Naive thymus-derived CD4-positive, alpha-beta T cell (primary cell): Measurements from ENCODE around the gene KDM6A. TPM values are rescaled to one million over a fixed set of nuclear protein-coding genes. Genes with fewer than 3 reads are reported as not detected.
A peak's percentile ranks its signal among the peaks of the same experiment; 100 is the strongest.

Source experiments
- ATAC-seq: fragments of 150-1000 bp; cut with Tn5 transposase; 2 replicates; pipeline ENCODE4 v1.10.0; 2021; ENCODE audit warnings: mild to moderate bottlenecking, moderate library complexity
- CTCF ChIA-PET: fragments of 350-600 bp; sonication (Branson Sonifier 250); formaldehyde crosslinking; loops from one replicate; lab custom pipeline; 2021; ENCODE audit warnings: antibody characterized with exemption; lab: Charles Lee
- POLR2A ChIA-PET: fragments of 350-600 bp; sonication (Branson Sonifier 250); formaldehyde crosslinking; loops from one replicate; lab custom pipeline; 2021; ENCODE audit warnings: antibody characterized with exemption, inconsistent platforms; lab: Charles Lee
- DNase-seq, 9 donors: peaks; one replicate each; pipeline versions ENCODE4 v3.0.0 to v3.0.0-alpha.2; 2020 to 2022; ENCODE audit warnings: mixed read lengths in 1 of 9
- H3K27ac ChIP-seq: one replicate; pipeline ENCODE4 v1.7.0; 2013; ENCODE audit warnings: mild to moderate bottlenecking, low read depth, low read length, moderate library complexity
- H3K27me3 ChIP-seq, 2 donors: one replicate each; pipeline ENCODE4 v1.7.0; 2013; ENCODE audit warnings: low read length in 2 of 2, mild to moderate bottlenecking in 2 of 2, moderate library complexity in 2 of 2; ENCODE audit not compliant: control insufficient read depth in 2 of 2, insufficient read depth in 2 of 2
- H3K36me3 ChIP-seq, 3 experiments: 1 replicate in 2 of 3; 2 replicates in 1 of 3; pipeline ENCODE4 v1.7.0; 2013; ENCODE audit warnings: low read length in 3 of 3, mild to moderate bottlenecking in 3 of 3, moderate library complexity in 1 of 3; ENCODE audit not compliant: insufficient read depth in 3 of 3, control insufficient read depth in 2 of 3
- H3K4me1 ChIP-seq, 2 donors: one replicate each; pipeline ENCODE4 v1.7.0; 2013; ENCODE audit warnings: low read length in 2 of 2, mild to moderate bottlenecking in 2 of 2, moderate library complexity in 1 of 2; ENCODE audit not compliant: control insufficient read depth in 2 of 2, insufficient read depth in 2 of 2
- H3K4me3 ChIP-seq: 2 replicates; pipeline ENCODE4 v1.7.0; 2013; ENCODE audit warnings: mild to moderate bottlenecking, low read length
- H3K9me3 ChIP-seq, 3 experiments: 1 replicate in 2 of 3; 2 replicates in 1 of 3; pipeline ENCODE4 v1.7.0; 2013; ENCODE audit warnings: low read length in 3 of 3; ENCODE audit not compliant: control insufficient read depth in 2 of 3
- H3K27ac Mint-ChIP-seq, 9 donors: one replicate each; pipeline ENCODE4 v1.8.0; 2020 to 2022; ENCODE audit warnings: mixed read lengths in 9 of 9, mild to moderate bottlenecking in 8 of 9, moderate library complexity in 5 of 9, inconsistent platforms in 2 of 9
- H3K27me3 Mint-ChIP-seq, 5 donors: one replicate each; pipeline ENCODE4 v1.8.0; 2021 to 2022; ENCODE audit warnings: mixed read lengths in 5 of 5, mild to moderate bottlenecking in 1 of 5
- H3K36me3 Mint-ChIP-seq, 5 donors: one replicate each; pipeline ENCODE4 v1.8.0; 2020 to 2022; ENCODE audit warnings: mixed read lengths in 5 of 5, mild to moderate bottlenecking in 3 of 5, inconsistent platforms in 1 of 5
- H3K4me1 Mint-ChIP-seq, 7 donors: one replicate each; pipeline ENCODE4 v1.8.0; 2020 to 2022; ENCODE audit warnings: mixed read lengths in 7 of 7, mild to moderate bottlenecking in 3 of 7, inconsistent platforms in 1 of 7
- H3K4me3 Mint-ChIP-seq, 10 donors: one replicate each; pipeline ENCODE4 v1.8.0; 2020 to 2022; ENCODE audit warnings: mild to moderate bottlenecking in 10 of 10, mixed read lengths in 10 of 10, moderate library complexity in 6 of 10, inconsistent platforms in 2 of 10
- H3K9me3 Mint-ChIP-seq, 11 donors: one replicate each; pipeline ENCODE4 v1.8.0; 2020 to 2022; ENCODE audit warnings: mixed read lengths in 11 of 11, mild to moderate bottlenecking in 4 of 11, inconsistent platforms in 1 of 11, moderate library complexity in 1 of 11
- intact Hi-C, 2 donors: fragments of 100-400 bp; cut with micrococcal nuclease; formaldehyde crosslinking; loops; one replicate each; pipeline ENCODE4 v1.15.1; 2023
- polyA plus RNA-seq, 2 donors: library from polyadenylated mRNA; unstranded; fragments of 300-500 nt; fragmentation: Illumina TruSeq; gene quantifications; one replicate each; pipeline ENCODE4 v1.2.3, GENCODE V29; 2021
- total RNA-seq, 6 experiments: library from RNA in 5 of 6; stranded (reverse) in 5 of 6; gene quantifications; 1 replicate in 5 of 6; 2 replicates in 1 of 6; pipeline ENCODE4 v1.2.3 and lab custom pipeline; 2021 to 2026

Gene KDM6A
- total and polyA plus RNA-seq, 7 experiments from 2014 or later = 17.9 to 55.6 (median 46.9) TPM

DNA sequence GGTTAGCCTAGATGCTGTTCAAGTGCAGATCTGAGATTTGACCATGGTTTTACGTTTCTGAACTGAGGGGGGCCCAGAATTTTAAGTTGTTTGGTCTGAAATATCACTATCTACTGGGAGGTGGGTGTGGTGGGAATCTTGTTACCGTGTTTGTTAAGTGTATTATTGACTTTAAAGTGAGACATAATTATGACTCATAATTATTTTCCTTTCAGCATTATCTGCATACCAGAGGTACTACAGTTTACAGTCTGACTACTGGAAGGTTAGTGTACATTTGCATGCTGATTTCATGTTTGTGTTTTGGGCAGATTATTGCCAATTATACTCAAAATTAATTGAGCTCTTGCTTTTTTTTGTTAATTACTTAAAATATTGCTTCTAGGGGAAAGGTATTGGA is 101.5 kb downstream of the KDM6A start:
- H3K27ac Mint-ChIP-seq = no peak overlapping the region
- Histone ChIP-seq H3K9me3 (peaks cover 0 to 9% (median 0%) of the 10 kb centered on the region in 3 experiments), H3K27me3 (no peaks in the 10 kb centered on the region), H3K4me1 (no peaks in the 10 kb centered on the region), H3K27ac (no peak overlapping the region), H3K36me3 (peaks cover 0 to 13% (median 0%) of the 10 kb centered on the region in 3 experiments), H3K4me3 (no peak overlapping the region)
- ATAC-seq (no peak), DNase-seq (no peak)
- POLR2A ChIA-PET = no interaction called here
- CTCF ChIA-PET = no interaction called here
- H3K4me1 Mint-ChIP-seq = peaks cover 13 to 70% (median 20%) of the 10 kb centered on the region in 7 donors
- H3K4me3 Mint-ChIP-seq = peak overlapping the region in 1 of 10 donors; percentile 4
- H3K36me3 Mint-ChIP-seq = peaks cover 11 to 95% (median 49%) of the 10 kb centered on the region in 5 donors
- peaks cover 0 to 81% (median 29%) of the 10 kb centered on the region in 11 donors for H3K9me3 Mint-ChIP-seq
- no peaks in the 10 kb centered on the region for H3K27me3 Mint-ChIP-seq
- intact Hi-C loops = no loop called here

- H3K27ac Mint-ChIP-seq = no peak overlapping the region
- CTCF ChIA-PET = no interaction called here
These were observed 102.8 kb downstream of the KDM6A start for GRCh38 chrX:44975666-44976263.

DNA sequence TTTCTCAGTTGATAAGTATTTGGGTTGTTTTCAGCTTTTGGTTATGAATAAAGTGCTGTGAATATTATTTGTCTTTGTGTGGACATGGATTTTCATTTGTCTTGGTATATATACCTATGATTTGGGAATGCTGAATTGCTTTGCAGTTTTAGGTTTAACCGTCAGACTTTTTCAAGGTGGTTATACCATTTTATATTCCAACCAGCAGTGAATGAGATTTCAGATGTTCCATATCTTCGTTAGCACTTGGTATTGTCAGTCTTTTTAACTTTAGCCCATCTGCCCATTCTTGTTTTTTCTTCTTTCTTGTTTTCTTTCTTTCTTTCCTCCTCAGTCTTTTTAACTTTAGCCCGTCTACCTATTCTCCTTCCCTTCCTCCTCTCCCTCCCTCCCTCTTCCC is 106.0 kb downstream of the KDM6A start:
- Histone ChIP-seq H3K4me1 (no peaks in the 10 kb centered on the region), H3K4me3 (no peak overlapping the region), H3K27me3 (no peaks in the 10 kb centered on the region), H3K36me3 (peaks cover 0 to 10% (median 0%) of the 10 kb centered on the region in 3 experiments), H3K9me3 (peaks cover 0 to 5% (median 0%) of the 10 kb centered on the region in 3 experiments), H3K27ac (no peak overlapping the region)
- ChIA-PET POLR2A (no interaction called here), CTCF (no interaction called here)
- intact Hi-C loops = no loop called here
- H3K4me1 Mint-ChIP-seq = peaks cover 7 to 62% (median 20%) of the 10 kb centered on the region in 7 donors
- no peak for ATAC-seq
- no peaks in the 10 kb centered on the region for H3K27me3 Mint-ChIP-seq
- H3K27ac Mint-ChIP-seq = peak overlapping the region in 2 of 9 donors; percentile 55 to 66
- H3K36me3 Mint-ChIP-seq = peaks cover 8 to 70% (median 34%) of the 10 kb centered on the region in 5 donors
- DNase-seq = no peak
- peak overlapping the region in 2 of 10 donors; percentile 31 to 47 for H3K4me3 Mint-ChIP-seq
- peaks cover 0 to 47% (median 12%) of the 10 kb centered on the region in 11 donors for H3K9me3 Mint-ChIP-seq

More at GRCh38 chrX:44975666-44976263, 102.8 kb downstream of the KDM6A start:
- DNase-seq (no peak), ATAC-seq (no peak)
- intact Hi-C loops = no loop called here
- Histone ChIP-seq H3K36me3 (peaks cover 0 to 10% (median 0%) of the 10 kb centered on the region in 3 experiments), H3K27me3 (no peaks in the 10 kb centered on the region), H3K4me3 (no peak overlapping the region), H3K9me3 (peaks cover 0 to 9% (median 0%) of the 10 kb centered on the region in 3 experiments), H3K27ac (no peak overlapping the region), H3K4me1 (no peaks in the 10 kb centered on the region)
- POLR2A ChIA-PET = interaction anchor here (0.6 kb wide), 1 partner anchor 22 kb away, joined by 3 read pairs; no protein-coding TSS in a partner anchor
- Mint-ChIP-seq H3K36me3 (peaks cover 11 to 91% (median 49%) of the 10 kb centered on the region in 5 donors), H3K27me3 (no peaks in the 10 kb centered on the region), H3K4me3 (no peak overlapping the region), H3K9me3 (peaks cover 0 to 72% (median 29%) of the 10 kb centered on the region in 11 donors), H3K4me1 (peaks cover 11 to 63% (median 22%) of the 10 kb centered on the region in 7 donors)

- Histone ChIP-seq H3K27ac (no peak overlapping the region), H3K27me3 (no peaks in the 10 kb centered on the region), H3K36me3 (peaks cover 0 to 7% (median 0%) of the 10 kb centered on the region in 3 experiments), H3K4me1 (no peaks in the 10 kb centered on the region), H3K4me3 (no peak overlapping the region), H3K9me3 (peaks cover 0 to 5% (median 0%) of the 10 kb centered on the region in 3 experiments)
- peaks cover 0 to 37% (median 8%) of the 10 kb centered on the region in 11 donors for H3K9me3 Mint-ChIP-seq
- ChIA-PET CTCF (no interaction called here), POLR2A (no interaction called here)
- H3K27ac Mint-ChIP-seq = no peak overlapping the region
- ATAC-seq (no peak), DNase-seq (no peak)
- peaks cover 8 to 63% (median 25%) of the 10 kb centered on the region in 5 donors for H3K36me3 Mint-ChIP-seq
- H3K4me1 Mint-ChIP-seq = peaks cover 3 to 53% (median 15%) of the 10 kb centered on the region in 7 donors
- H3K4me3 Mint-ChIP-seq = no peak overlapping the region
- intact Hi-C loops = no loop called here
- H3K27me3 Mint-ChIP-seq = no peaks in the 10 kb centered on the region
These were observed 107.4 kb downstream of the KDM6A start for GRCh38 chrX:44980403-44980802.

- H3K4me3 ChIP-seq = no peak overlapping the region
- Mint-ChIP-seq H3K27me3 (no peaks in the 10 kb centered on the region), H3K4me1 (peaks cover 3 to 54% (median 15%) of the 10 kb centered on the region in 7 donors), H3K4me3 (peak overlapping the region in 1 of 10 donors; percentile 11), H3K27ac (peak overlapping the region in 1 of 9 donors; percentile 4), H3K36me3 (peaks cover 7 to 61% (median 24%) of the 10 kb centered on the region in 5 donors), H3K9me3 (peaks cover 0 to 35% (median 6%) of the 10 kb centered on the region in 11 donors)
- H3K27me3 ChIP-seq = no peaks in the 10 kb centered on the region
- intact Hi-C loops = no loop called here
- DNase-seq (no peak), ATAC-seq (no peak)
- peaks cover 0 to 1% (median 0%) of the 10 kb centered on the region in 3 experiments for H3K9me3 ChIP-seq
- ChIA-PET POLR2A (no interaction called here), CTCF (no interaction called here)
- H3K36me3 ChIP-seq = peaks cover 0 to 3% (median 0%) of the 10 kb centered on the region in 3 experiments
- no peak overlapping the region for H3K27ac ChIP-seq
- H3K4me1 ChIP-seq = no peaks in the 10 kb centered on the region
These were observed 107.9 kb downstream of the KDM6A start for GRCh38 chrX:44980883-44981282.

DNA sequence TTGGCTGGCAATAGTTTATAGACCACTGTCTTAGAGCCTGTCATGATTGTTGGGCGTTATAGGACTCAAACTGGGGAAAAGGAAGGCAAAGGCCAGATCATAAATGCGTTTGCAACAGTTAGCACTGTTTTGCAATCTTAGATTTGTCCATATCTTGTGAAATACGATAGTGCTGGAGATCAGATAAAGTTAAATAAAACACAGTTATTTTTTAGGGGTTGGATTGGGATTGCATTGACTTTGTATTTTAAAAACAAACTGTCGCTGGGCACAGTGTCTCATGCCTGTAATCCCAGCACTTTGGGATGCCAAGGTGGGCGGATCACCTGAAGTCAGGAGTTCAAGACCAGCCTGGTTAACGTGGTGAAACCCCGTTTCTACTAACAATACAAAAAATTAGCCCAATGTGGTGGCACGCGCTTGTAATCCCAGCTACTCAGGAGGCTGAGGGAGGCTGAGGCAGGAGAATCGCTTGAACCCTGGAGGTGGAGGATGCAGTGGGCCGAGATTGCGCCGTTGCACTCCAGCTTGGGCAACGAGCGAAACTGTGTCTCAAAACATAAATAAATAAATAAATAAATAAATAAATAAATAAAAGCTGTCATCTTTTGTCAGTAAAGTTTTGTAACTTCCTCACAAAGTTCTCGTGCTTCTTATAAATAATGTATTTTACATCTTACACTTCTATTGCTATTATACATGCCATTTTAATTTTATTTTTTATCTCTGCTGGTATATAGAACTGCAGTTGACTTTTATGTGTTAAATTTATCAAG is 117.2 kb downstream of the KDM6A start:
- Histone ChIP-seq H3K36me3 (no peaks in the 10 kb centered on the region), H3K27me3 (no peaks in the 10 kb centered on the region), H3K4me1 (no peaks in the 10 kb centered on the region), H3K4me3 (no peak overlapping the region), H3K27ac (no peak overlapping the region), H3K9me3 (no peaks in the 10 kb centered on the region)
- ChIA-PET CTCF (no interaction called here), POLR2A (no interaction called here)
- Mint-ChIP-seq H3K4me3 (peak overlapping the region in 3 of 10 donors; percentile 13 to 44 (median 20)), H3K36me3 (peaks cover 0 to 71% (median 39%) of the 10 kb centered on the region in 5 donors), H3K9me3 (peaks cover 0 to 32% (median 4%) of the 10 kb centered on the region in 11 donors), H3K4me1 (peaks cover 9 to 77% (median 42%) of the 10 kb centered on the region in 7 donors), H3K27me3 (no peaks in the 10 kb centered on the region), H3K27ac (no peak overlapping the region)
- intact Hi-C loops = no loop called here
- no peak for ATAC-seq
- DNase-seq = no peak
